Nephron progenitor cell (in vitro differentiated cells): ENCODE data around the gene MTF1.

ENCODE experiments used
- DNase-seq: peaks from one replicate; pipeline ENCODE4 v3.0.0; 2021
- H3K27ac Mint-ChIP-seq: 2 replicates; pipeline ENCODE4 v1.8.0; 2021; ENCODE audit warnings: mild to moderate bottlenecking, moderate library complexity, mixed read lengths
- H3K27me3 Mint-ChIP-seq: 2 replicates; pipeline ENCODE4 v1.8.0; 2021; ENCODE audit warnings: mild to moderate bottlenecking, low read depth, mixed read lengths; ENCODE audit not compliant: poor library complexity
- H3K36me3 Mint-ChIP-seq: 2 replicates; pipeline ENCODE4 v1.8.0; 2021; ENCODE audit warnings: low read depth, mixed read lengths
- H3K4me1 Mint-ChIP-seq: 2 replicates; pipeline ENCODE4 v1.8.0; 2021; ENCODE audit warnings: mixed read lengths
- H3K4me3 Mint-ChIP-seq: 2 replicates; pipeline ENCODE4 v1.8.0; 2021; ENCODE audit warnings: mild to moderate bottlenecking, moderate library complexity, mixed read lengths
- H3K9me3 Mint-ChIP-seq: 2 replicates; pipeline ENCODE4 v1.8.0; 2021; ENCODE audit warnings: mild to moderate bottlenecking, moderate library complexity, mixed read lengths
- TF ChIP-seq, protein P1 (sequence below): fragments of 200-600 bp; sonication (generic); IDR thresholded peaks from 2 replicates; pipeline ENCODE4 v1.5.0; 2021; ENCODE audit warnings: antibody characterized with exemption

MTF1 gene

DNA sequence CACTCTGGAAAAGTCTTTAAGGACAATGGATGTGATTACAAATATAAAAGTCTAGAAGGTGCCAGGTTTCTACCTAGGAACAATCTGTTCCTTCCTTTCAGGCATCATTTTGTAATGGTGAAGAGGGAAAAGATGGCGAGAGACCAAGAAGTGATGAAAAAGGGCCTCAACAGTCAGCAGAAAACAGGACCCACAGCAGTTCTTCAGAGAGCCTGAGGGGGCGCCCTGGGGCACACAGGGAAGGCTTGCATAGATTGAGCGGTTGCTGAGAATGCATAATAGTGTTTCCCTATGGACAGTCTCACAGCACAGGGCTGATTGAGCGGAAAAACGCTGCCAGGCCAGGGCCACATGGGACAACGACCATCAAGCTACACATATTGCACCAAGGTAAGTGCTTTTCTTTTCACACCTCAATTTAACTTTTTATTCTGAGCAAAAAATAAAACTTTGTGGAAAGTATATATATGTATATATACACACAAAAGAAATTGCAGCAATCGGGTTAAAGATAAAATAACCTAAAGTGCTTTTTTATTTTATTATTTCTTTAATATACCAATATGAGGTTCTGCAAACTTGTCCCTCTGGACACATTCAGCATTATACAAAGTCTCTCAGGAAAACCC, 48.3 kb downstream of the MTF1 start:
- DNase-seq = peak; percentile 77
- H3K27ac Mint-ChIP-seq = no peak overlapping the region
- TF ChIP-seq, protein P1, sequence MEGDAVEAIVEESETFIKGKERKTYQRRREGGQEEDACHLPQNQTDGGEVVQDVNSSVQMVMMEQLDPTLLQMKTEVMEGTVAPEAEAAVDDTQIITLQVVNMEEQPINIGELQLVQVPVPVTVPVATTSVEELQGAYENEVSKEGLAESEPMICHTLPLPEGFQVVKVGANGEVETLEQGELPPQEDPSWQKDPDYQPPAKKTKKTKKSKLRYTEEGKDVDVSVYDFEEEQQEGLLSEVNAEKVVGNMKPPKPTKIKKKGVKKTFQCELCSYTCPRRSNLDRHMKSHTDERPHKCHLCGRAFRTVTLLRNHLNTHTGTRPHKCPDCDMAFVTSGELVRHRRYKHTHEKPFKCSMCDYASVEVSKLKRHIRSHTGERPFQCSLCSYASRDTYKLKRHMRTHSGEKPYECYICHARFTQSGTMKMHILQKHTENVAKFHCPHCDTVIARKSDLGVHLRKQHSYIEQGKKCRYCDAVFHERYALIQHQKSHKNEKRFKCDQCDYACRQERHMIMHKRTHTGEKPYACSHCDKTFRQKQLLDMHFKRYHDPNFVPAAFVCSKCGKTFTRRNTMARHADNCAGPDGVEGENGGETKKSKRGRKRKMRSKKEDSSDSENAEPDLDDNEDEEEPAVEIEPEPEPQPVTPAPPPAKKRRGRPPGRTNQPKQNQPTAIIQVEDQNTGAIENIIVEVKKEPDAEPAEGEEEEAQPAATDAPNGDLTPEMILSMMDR = peak; percentile 89
- no peaks in the 10 kb centered on the region for H3K27me3 Mint-ChIP-seq
- H3K4me1 Mint-ChIP-seq = peaks cover 24% of the 10 kb centered on the region
- peaks cover 9% of the 10 kb centered on the region for H3K36me3 Mint-ChIP-seq
- H3K4me3 Mint-ChIP-seq = peak overlapping the region; percentile 16
- H3K9me3 Mint-ChIP-seq = no peaks in the 10 kb centered on the region

GRCh38 chr1:37809942-37810341, 49.5 kb downstream of the MTF1 start:
- Mint-ChIP-seq H3K27ac (no peak overlapping the region), H3K4me3 (peak overlapping the region; percentile 30), H3K36me3 (peaks cover 17% of the 10 kb centered on the region), H3K4me1 (peaks cover 24% of the 10 kb centered on the region), H3K9me3 (no peaks in the 10 kb centered on the region), H3K27me3 (no peaks in the 10 kb centered on the region)
- no peak for DNase-seq
- TF ChIP-seq, protein P1 = no peak

- peaks cover 29% of the 10 kb centered on the region for H3K36me3 Mint-ChIP-seq
- no peaks in the 10 kb centered on the region for H3K9me3 Mint-ChIP-seq
- TF ChIP-seq, protein P1 = no peak
- H3K4me1 Mint-ChIP-seq = peaks cover 24% of the 10 kb centered on the region
- peak overlapping the region; percentile 93 for H3K27ac Mint-ChIP-seq
- no peaks in the 10 kb centered on the region for H3K27me3 Mint-ChIP-seq
- DNase-seq = peak; percentile 85
- H3K4me3 Mint-ChIP-seq = peak overlapping the region; percentile 92
These were observed 50.7 kb downstream of the MTF1 start for GRCh38 chr1:37808369-37809319.

GRCh38 chr1:37807555-37808368, 51.6 kb downstream of the MTF1 start, which contains the start of the genes C1orf122 and YRDC:
Gene C1orf122 (plus strand): TSS chr1:37807790. CDS start chr1:37808405, 615 bp downstream.
Gene YRDC (minus strand): TSS chr1:37808208. CDS start chr1:37808180, 28 bp downstream.
- no peaks in the 10 kb centered on the region for H3K27me3 Mint-ChIP-seq
- TF ChIP-seq, protein P1 = no peak
- peaks cover 24% of the 10 kb centered on the region for H3K4me1 Mint-ChIP-seq
- no peaks in the 10 kb centered on the region for H3K9me3 Mint-ChIP-seq
- H3K36me3 Mint-ChIP-seq = peaks cover 35% of the 10 kb centered on the region
- H3K27ac Mint-ChIP-seq = peak within 1 kb of the TSS; percentile 93
- DNase-seq = peak; percentile 96
- peak within 1 kb of the TSS; percentile 92 for H3K4me3 Mint-ChIP-seq

- Mint-ChIP-seq H3K4me1 (peaks cover 24% of the 10 kb centered on the region), H3K4me3 (peak overlapping the region; percentile 86), H3K27me3 (no peaks in the 10 kb centered on the region), H3K36me3 (peaks cover 41% of the 10 kb centered on the region), H3K27ac (no peak overlapping the region), H3K9me3 (no peaks in the 10 kb centered on the region)
- TF ChIP-seq, protein P1 = no peak
- DNase-seq = no peak
These were observed 52.2 kb downstream of the MTF1 start for GRCh38 chr1:37807220-37807554.
